GM23338 (cell line): ENCODE measurements around the gene CHCHD3. TPM values are rescaled to one million over a fixed set of nuclear protein-coding genes. Genes with fewer than 3 reads are reported as not detected.

Experiments used
- ATAC-seq: fragments of 200-7000 bp; cut with Tn5 transposase; 3 replicates; pipeline ENCODE4 v1.9.1; 2020
- DNase-seq: peaks from one replicate; pipeline ENCODE4 v3.0.0-alpha.2; 2015; ENCODE audit warnings: low spot score
- H2AFZ ChIP-seq: fragments of 200-600 bp; sonication (generic); 2 replicates; pipeline ENCODE4 v1.8.0; 2016; ENCODE audit warnings: antibody characterized with exemption, mild to moderate bottlenecking, moderate library complexity
- H3F3A ChIP-seq: fragments of 200-600 bp; sonication (generic); replicated peaks from 2 replicates; pipeline ENCODE4 v1.8.0; 2017; ENCODE audit warnings: antibody characterized with exemption, mixed run types, low read depth
- H3K27ac ChIP-seq: fragments of 200-600 bp; sonication (generic); 2 replicates; pipeline ENCODE4 v1.6.1; 2016; ENCODE audit warnings: low read depth
- H3K27me3 ChIP-seq: fragments of 200-600 bp; sonication (generic); 2 replicates; pipeline ENCODE4 v1.8.0; 2016; ENCODE audit warnings: mild to moderate bottlenecking, mixed run types, moderate library complexity; ENCODE audit not compliant: insufficient read depth
- H3K36me3 ChIP-seq: fragments of 200-600 bp; sonication (generic); 2 replicates; pipeline ENCODE4 v1.8.0; 2016; ENCODE audit warnings: mild to moderate bottlenecking; ENCODE audit not compliant: insufficient read depth
- H3K4me1 ChIP-seq: fragments of 200-600 bp; sonication (generic); 2 replicates; pipeline ENCODE4 v1.8.0; 2016; ENCODE audit warnings: mild to moderate bottlenecking, moderate library complexity; ENCODE audit not compliant: insufficient read depth
- H3K4me2 ChIP-seq: fragments of 200-600 bp; sonication (generic); 2 replicates; pipeline ENCODE4 v1.7.1; 2017; ENCODE audit warnings: mixed run types
- H3K4me3 ChIP-seq: fragments of 200-600 bp; sonication (generic); 2 replicates; pipeline ENCODE4 v1.6.1; 2016; ENCODE audit warnings: mixed run types
- H3K79me2 ChIP-seq: fragments of 200-600 bp; sonication (generic); replicated peaks from 2 replicates; pipeline ENCODE4 v1.8.0; 2017; ENCODE audit warnings: mild to moderate bottlenecking; ENCODE audit not compliant: insufficient read depth
- H3K9me2 ChIP-seq: fragments of 200-600 bp; sonication (generic); 2 replicates; pipeline ENCODE4 v1.8.0; 2017; ENCODE audit not compliant: insufficient read depth
- H4K20me1 ChIP-seq: fragments of 200-600 bp; sonication (generic); replicated peaks from 2 replicates; pipeline ENCODE4 v1.8.0; 2017; ENCODE audit warnings: mild to moderate bottlenecking; ENCODE audit not compliant: insufficient read depth
- H3K27ac Mint-ChIP-seq: 2 replicates; pipeline ENCODE4 v1.8.0; 2020; ENCODE audit warnings: inconsistent platforms, mild to moderate bottlenecking, moderate library complexity, mixed read lengths
- H3K27me3 Mint-ChIP-seq: 3 replicates; pipeline ENCODE4 v1.8.0; 2022; ENCODE audit warnings: low read depth, mild to moderate bottlenecking, moderate library complexity, mixed read lengths, inconsistent platforms; ENCODE audit not compliant: insufficient read depth, poor library complexity
- H3K36me3 Mint-ChIP-seq: 3 replicates; pipeline ENCODE4 v1.8.0; 2021; ENCODE audit warnings: low read depth, mild to moderate bottlenecking, inconsistent platforms, moderate library complexity, mixed read lengths
- H3K4me1 Mint-ChIP-seq: 3 replicates; pipeline ENCODE4 v1.8.0; 2020; ENCODE audit warnings: mild to moderate bottlenecking, inconsistent platforms, mixed read lengths
- H3K4me3 Mint-ChIP-seq: 3 replicates; pipeline ENCODE4 v1.8.0; 2021; ENCODE audit warnings: moderate library complexity, mild to moderate bottlenecking, inconsistent platforms, mixed read lengths
- H3K9me3 Mint-ChIP-seq: 3 replicates; pipeline ENCODE4 v1.8.0; 2020; ENCODE audit warnings: moderate library complexity, mild to moderate bottlenecking, inconsistent platforms, mixed read lengths
- CTCF ChIP-seq, 2 experiments: fragments of 200-600 bp in 1 of 2; sonication (generic) in 1 of 2; conservative IDR thresholded peaks; 2 replicates each; pipeline versions ENCODE4 v1.5.1 to v1.6.1; 2016 to 2017; ENCODE audit warnings: antibody characterized with exemption in 2 of 2, low read depth in 2 of 2, mild to moderate bottlenecking in 2 of 2, moderate library complexity in 1 of 2
- EZH2 ChIP-seq: fragments of 200-600 bp; sonication (generic); IDR thresholded peaks from one replicate; pipeline ENCODE4 v1.8.0; 2017; ENCODE audit warnings: antibody characterized with exemption, mild to moderate bottlenecking, low read depth; ENCODE audit not compliant: unreplicated experiment
- EZH2phosphoT487 ChIP-seq: fragments of 200-600 bp; sonication (generic); IDR thresholded peaks from one replicate; pipeline ENCODE4 v1.8.1; 2018; ENCODE audit warnings: antibody characterized with exemption; ENCODE audit not compliant: unreplicated experiment
- JUNB ChIP-seq: IDR thresholded peaks from one replicate; pipeline ENCODE4 v1.6.1; 2016; ENCODE audit warnings: antibody characterized with exemption; ENCODE audit not compliant: unreplicated experiment
- NANOG ChIP-seq: IDR thresholded peaks from 2 replicates; pipeline ENCODE4 v1.6.1; 2016; ENCODE audit warnings: antibody characterized with exemption, borderline replicate concordance
- ZNF114 ChIP-seq: fragments of 250-450 bp; sonication (Bioruptor Pico); IDR thresholded peaks from 2 replicates; pipeline ENCODE4 v1.5.0; 2020; ENCODE audit warnings: mild to moderate bottlenecking, moderate library complexity
- ZNF462 ChIP-seq: fragments of 250-450 bp; sonication (Bioruptor Pico); IDR thresholded peaks from 2 replicates; pipeline ENCODE4 v1.5.0; 2020; ENCODE audit warnings: mild to moderate bottlenecking, moderate library complexity
- polyA plus RNA-seq: library from polyadenylated mRNA; unstranded; fragments of >200 nt; fragmentation: Nextera tagmentation; extraction: Ambion mirVana; gene quantifications from 2 replicates; pipeline ENCODE4 v1.2.1, GENCODE V29; 2016
- total RNA-seq: library from RNA; depleted of rRNA; stranded (reverse); fragments of >200 nt; shearing (Covaris generic); gene quantifications from 2 replicates; pipeline ENCODE4 v1.2.3, GENCODE V29; 2014
- TF ChIP-seq, protein P1 (sequence below): IDR thresholded peaks from 2 replicates; pipeline ENCODE4 v1.6.1; 2016; ENCODE audit warnings: antibody characterized with exemption

Gene CHCHD3
- total and polyA plus RNA-seq, 2 experiments from 2014 or later: 107 to 131 TPM

GRCh38 chr7:132959891-132960290 is 122.0 kb downstream of the CHCHD3 start:
- peaks cover 16% of the 10 kb centered on the region for H3K4me1 Mint-ChIP-seq
- H3K27ac ChIP-seq: no peak overlapping the region; the same call in 1 of the 2 replicates
- no peaks in the 10 kb centered on the region for H3K27me3 ChIP-seq
- no peaks in the 10 kb centered on the region for H3K36me3 Mint-ChIP-seq
- no peaks in the 10 kb centered on the region for H3F3A ChIP-seq
- no peak overlapping the region for H2AFZ ChIP-seq
- peaks cover 6% of the 10 kb centered on the region; the same call in 1 of the 2 replicates for H3K4me1 ChIP-seq
- H3K27ac Mint-ChIP-seq: no peak overlapping the region
- H3K9me3 Mint-ChIP-seq: no peaks in the 10 kb centered on the region
- ATAC-seq: no peak
- peaks cover 51% of the 10 kb centered on the region for H3K79me2 ChIP-seq
- H3K4me2 ChIP-seq: no peak overlapping the region
- TF ChIP-seq ZNF462 (CRISPR knock-in tag): no peak
- no peak for TF ChIP-seq EZH2phosphoT487
- DNase-seq: no peak
- H3K4me3 ChIP-seq: no peak overlapping the region
- peaks cover 4% of the 10 kb centered on the region; the same call in 1 of the 2 replicates for H3K9me2 ChIP-seq
- no peaks in the 10 kb centered on the region for H3K36me3 ChIP-seq
- H3K27me3 Mint-ChIP-seq: no peaks in the 10 kb centered on the region
- peaks cover 12% of the 10 kb centered on the region; the same call in 1 of the 2 replicates for H4K20me1 ChIP-seq
- H3K4me3 Mint-ChIP-seq: no peak overlapping the region

- no peaks in the 10 kb centered on the region for H3K9me3 Mint-ChIP-seq
- ATAC-seq: no peak
- Histone ChIP-seq H3K4me2 (no peak overlapping the region), H3K4me3 (no peak overlapping the region), H3K27ac (no peak overlapping the region), H3K79me2 (peaks cover 24% of the 10 kb centered on the region), H2AFZ (no peak overlapping the region), H4K20me1 (peaks cover 4% of the 10 kb centered on the region), H3K27me3 (no peaks in the 10 kb centered on the region), H3F3A (no peaks in the 10 kb centered on the region), H3K9me2 (peaks cover 6% of the 10 kb centered on the region; the same call in 1 of the 2 replicates), H3K4me1 (no peaks in the 10 kb centered on the region), H3K36me3 (no peaks in the 10 kb centered on the region)
- H3K36me3 Mint-ChIP-seq: no peaks in the 10 kb centered on the region
- H3K4me1 Mint-ChIP-seq: peaks cover 9% of the 10 kb centered on the region
- DNase-seq: no peak
- H3K27me3 Mint-ChIP-seq: no peaks in the 10 kb centered on the region
- no peak overlapping the region for H3K4me3 Mint-ChIP-seq
- TF ChIP-seq CTCF (conservative IDR thresholded peaks at IDR 0.05; ENCODE audit: low read depth in 2 of 2) (no peak), NANOG (no peak), EZH2phosphoT487 (no peak), ZNF114 (CRISPR knock-in tag) (no peak), JUNB (no peak), EZH2 (no peak)
- TF ChIP-seq, protein P1, sequence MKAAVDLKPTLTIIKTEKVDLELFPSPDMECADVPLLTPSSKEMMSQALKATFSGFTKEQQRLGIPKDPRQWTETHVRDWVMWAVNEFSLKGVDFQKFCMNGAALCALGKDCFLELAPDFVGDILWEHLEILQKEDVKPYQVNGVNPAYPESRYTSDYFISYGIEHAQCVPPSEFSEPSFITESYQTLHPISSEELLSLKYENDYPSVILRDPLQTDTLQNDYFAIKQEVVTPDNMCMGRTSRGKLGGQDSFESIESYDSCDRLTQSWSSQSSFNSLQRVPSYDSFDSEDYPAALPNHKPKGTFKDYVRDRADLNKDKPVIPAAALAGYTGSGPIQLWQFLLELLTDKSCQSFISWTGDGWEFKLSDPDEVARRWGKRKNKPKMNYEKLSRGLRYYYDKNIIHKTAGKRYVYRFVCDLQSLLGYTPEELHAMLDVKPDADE: no peak
- no peak overlapping the region for H3K27ac Mint-ChIP-seq
Measured at GRCh38 chr7:132956556-132956955, 125.3 kb downstream of the CHCHD3 start.
